HT1080 (cell line): ENCODE measurements around the gene TRIM63. TPM values are rescaled to one million over a fixed set of nuclear protein-coding genes. Genes with fewer than 3 reads are reported as not detected.
A peak's percentile ranks its signal among the peaks of the same experiment; 100 is the strongest.

Experiments
- DNase-seq: peaks from one replicate; pipeline ENCODE4 v3.0.0-alpha.2; 2015; ENCODE audit warnings: low read depth
- total RNA-seq: library from RNA; depleted of rRNA; stranded (reverse); fragments of >200 nt; shearing (Covaris generic); gene quantifications from 2 replicates; pipeline ENCODE4 v1.2.3, GENCODE V29; 2014

The TRIM63 gene
- total RNA-seq, 1 experiment from 2014 or later = not detected

DNA sequence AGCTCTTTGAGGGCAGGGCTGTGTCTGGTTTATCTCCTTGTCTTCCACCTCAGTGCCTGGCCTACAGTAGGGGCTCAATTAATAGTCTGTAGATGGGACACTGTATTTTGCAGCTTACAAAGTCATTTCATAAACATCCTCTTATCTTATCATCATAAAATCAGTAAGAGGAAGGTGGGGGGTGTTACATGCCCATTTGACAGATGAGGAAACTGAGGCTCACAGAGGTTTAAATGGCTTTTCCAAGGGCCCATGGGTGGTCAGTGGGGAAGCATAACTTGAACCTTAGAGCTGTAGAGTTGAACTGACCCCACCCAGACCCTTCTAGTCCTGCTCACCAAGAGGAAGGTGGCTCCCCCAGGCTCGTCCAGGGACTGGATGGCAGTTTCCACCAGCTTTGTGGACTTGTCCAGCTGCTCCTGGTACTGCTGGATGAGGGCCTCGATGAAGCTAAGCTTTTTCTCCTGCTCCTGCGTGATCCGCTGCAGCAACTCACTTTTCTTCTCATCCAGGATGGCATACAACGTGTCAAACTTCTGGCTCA, 9.3 kb downstream of the TRIM63 start:
- no peak for DNase-seq

DNA sequence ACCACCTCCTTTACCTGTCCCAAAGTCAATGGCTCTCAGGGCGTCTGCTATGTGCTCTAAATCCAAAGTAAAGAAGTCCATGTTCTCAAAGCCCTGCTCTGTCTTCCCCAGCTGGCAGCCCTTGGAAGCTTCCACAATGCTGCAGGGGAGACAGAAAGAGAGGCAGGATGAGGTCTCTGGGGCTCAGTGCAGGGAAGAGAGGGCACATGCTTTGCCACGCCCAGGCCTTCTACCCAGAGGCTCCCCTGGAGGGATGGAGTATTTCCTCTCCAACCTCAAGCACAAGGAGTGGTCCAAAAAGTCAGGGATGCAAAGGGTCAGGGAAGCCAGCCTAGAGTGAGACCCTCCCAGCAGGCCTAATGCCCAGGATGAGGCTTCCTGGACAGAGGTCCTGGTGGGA, 10.2 kb downstream of the TRIM63 start:
- no peak for DNase-seq

DNA sequence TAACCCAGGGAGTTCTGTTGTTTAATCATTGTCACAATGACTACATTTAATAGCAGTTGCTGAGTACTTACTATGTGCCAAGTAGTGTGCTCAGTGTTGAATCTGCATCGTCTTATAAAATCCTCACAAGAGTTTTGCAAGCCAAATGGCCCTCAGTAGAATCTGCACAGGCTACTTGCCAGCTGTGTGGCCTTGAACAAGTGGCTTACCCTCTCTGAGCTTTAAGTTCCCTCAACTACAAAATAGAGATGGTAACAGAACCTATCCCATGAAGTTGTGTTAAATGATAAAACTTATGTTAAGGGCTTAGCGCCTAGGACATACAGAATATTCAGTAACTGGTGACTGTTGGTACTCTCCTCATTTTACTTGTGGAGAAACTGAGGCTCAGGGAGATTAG, 12.4 kb downstream of the TRIM63 start:
- DNase-seq = no peak

DNA sequence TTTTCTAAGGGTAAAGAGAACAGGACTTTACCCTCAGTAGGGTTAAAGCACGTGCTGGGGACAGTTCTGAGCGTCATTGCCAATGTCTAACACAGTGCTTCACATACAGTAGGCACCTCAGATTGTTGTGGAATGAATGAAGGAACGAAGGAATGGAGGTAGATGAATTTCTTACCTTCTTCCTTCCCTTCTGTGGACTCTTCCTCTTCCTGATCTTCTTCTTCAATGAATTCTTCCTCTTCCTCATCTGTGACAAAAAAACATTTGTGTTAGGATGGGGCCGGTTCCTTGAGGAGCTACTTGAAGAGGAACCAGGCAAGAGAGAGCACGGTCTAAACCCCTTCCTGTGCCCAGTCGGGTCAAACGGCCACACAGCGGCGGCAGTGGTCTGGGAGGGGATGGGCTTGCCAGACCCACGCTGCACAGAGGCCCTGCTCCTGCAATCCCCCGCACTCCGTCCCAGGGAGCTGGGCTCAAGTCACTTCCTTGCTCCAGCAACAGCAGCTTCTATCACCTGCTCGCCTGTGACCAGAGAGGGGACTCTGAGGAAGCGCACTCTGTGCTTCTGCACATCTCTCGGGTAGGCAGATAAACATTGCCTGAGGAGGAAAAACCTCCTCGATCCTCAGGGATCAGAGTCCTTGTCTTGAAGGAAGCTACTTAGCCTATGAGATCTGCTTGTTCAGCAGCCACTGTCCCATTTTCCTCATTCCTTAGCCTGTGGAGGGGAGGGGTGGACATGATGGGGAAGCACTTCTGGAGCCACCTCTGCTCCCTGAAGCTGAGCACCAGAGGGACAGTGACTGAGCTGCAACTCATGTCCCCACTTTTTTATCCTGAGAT, 13.5 kb downstream of the TRIM63 start:
- DNase-seq = no peak

DNA sequence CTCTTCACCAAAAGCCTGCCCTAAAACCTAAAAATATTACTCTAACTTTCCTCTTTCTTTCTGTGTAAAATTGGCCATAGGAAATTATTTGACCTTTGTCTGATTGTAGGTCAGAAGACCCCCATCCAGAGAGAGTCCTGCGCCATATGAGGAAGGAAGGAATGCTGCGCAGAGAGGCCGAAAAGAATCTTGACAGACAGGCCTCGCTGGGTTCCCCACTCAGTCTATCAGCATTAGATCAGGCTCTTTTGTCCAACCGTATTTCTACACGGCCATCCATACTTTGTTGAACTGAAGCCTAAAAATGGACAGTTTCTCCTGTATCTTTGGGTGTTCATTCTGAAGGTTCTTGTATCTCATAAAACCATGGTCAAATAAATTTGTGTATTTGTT, 17.2 kb downstream of the TRIM63 start:
- no peak for DNase-seq

DNA sequence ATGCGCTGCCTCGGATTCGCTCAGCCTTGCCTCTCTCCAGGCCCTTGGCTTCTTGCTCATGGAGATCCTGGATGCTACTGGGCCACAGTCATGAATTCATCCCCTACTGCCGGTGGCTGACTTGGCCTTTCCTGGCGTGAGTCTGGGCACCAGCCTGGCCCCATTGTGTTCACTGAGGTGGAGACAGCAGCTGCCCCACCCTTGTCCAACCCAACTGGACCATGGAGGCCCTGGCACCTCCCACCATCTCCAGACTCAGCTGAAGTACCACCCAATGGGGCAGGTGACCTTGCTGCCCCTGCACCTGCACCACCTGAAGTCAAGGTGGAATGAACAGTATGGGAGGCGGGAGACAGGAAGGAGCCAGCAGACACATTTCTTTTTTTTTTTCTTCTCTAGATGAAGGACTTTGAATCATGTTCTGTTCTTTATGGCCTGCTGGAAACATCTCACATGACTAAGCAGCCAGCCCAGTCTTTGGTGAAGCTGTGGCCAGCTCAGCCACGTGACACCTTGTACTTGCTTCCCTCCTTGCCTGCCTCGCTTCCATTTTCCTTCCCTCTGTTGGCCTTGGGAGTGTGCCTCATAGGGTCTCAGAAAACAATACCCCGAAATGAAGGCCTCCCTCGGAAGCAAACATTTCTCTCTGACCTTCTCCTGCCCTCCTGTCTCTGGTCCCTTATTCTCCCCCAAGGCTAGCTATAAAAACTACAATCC, 17.7 kb downstream of the TRIM63 start:
- DNase-seq = peak; percentile 51

DNA sequence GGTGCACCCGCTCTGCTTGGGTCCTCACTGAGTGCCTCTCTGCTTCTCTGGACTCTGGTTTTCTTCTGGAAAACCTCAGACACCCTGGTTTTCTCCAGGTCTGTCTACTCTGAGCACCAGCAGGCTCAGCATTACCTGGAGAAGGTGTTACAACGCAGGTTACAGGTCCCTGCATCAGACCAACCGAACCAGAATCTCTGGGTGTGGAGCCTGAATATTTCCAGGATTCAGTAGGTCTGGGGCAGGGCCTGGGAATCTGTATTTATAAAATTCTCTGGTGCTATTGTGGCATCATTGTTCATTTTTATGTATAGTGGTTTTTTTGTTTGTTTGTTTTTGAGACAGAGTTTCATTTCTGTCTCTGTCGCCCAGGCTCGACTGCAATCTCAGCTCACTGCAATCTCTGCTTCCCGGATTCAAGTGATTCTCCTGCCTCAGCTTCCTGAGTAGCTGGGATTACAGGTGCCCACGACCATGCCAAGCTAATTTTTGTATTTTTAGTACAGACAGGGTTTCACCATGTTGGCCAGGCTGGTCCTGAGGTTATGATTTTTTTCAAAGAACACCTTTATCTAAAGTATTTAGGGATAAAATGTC, 20.1 kb downstream of the TRIM63 start:
- DNase-seq = no peak

DNA sequence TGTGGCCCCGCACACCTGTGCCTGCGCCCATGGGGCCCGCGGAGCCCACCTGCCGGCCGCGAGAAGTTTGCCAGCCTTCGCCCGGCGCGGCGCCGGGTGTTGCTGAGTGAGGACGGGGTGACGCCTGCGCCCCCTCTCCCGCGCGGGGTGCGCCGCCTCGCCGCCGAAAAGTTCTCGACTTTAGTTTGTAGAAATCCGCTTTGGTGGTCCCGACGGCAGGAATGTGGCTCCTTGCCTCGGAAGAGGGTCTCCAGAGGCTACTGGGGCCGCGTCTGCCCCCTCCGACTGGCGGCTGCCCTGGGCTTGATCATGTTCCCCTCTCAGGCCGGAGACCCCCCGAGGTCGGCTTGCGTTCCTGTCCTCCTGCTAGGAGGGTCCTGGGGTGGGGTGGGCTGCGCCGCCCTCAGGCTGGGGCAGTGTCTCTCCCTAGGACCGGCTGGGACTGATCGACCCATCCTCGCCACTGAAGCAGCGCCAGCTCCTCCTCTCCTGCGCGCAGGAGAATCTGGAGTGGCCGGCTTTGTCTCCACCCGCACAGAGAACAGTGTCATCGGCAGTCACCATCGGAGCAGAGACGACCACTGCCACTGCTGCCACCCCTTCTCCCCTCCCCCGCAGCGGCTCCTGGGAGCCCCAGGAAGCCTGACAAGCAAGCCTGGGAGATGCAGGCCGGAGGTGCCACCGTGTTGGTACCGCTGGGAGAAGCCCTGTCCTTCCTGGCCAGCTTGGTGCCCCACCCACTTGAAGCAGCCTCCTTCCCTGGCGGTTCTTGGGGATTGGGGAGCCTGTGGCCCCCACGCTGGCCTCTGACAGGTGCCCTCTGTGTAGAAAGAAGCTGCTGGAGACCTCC, 21.0 kb downstream of the TRIM63 start:
- no peak for DNase-seq

DNA sequence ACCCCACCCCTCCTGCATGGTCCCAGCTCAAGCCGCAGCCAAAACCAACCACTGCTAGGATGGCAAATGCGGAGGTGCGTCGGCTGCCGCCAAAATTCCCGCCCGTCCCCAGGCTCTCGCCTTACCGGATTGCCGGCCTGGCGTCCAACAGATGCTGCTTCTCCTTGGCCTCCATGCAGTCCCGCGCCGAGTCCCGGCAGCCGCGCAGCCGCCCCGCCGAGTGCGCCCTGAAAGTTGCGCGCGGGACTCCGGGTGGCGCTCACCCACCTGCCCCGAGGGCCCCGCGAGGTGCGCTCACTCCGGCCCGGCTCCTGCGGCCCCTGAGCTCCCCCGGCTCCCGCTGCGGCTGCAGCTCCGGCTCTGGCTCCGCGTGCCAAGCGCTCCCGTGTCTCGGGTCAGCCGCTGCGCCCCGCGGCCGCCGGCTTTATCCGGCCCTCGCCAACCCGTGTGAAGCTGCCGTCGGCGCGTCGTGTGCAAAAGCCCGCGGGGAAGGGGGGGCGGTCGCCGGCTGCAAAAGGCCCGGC, 21.6 kb downstream of the TRIM63 start, which contains the start of gene SLC30A2:
Gene SLC30A2 (minus strand): TSS at position 397 of the 524 bp plus-strand sequence. CDS start 222 bp downstream, at position 175.
- no peak for DNase-seq

DNA sequence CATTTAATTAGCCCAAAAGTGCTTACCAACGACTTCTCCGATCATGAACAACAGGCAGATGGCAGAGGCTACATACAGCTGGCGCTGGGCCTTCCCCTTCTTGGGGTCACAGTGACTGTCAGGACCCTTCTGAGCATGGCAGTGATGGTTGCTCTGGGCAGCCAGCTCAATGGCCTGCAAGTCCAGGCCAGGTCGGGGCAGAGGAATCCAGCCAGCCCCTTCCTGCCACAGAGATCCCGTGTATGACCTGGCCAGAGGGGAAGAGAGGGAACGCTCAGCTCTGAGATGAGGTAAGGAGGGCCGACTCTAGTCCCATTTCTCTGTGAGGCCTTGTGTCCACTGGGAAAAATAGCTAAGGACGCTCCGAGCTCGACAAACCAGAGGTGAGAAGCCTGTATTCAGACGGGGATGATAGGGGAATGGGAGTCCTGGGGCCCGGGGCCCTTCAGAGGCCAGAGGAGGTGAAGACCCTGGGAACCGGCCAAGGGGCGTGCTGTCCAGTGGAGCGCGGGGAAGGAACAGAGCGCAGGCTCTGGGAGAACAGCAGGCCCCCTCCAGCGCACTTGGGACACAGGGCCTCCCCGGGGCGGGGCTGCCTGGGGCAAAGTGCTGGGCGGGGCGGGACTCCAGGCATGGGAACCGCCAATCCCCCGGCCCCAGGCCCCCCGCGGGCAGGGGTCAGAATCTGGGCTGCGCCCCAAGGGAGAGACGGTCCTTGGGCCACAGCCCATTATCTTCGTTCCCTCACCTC, 22.3 kb downstream of the TRIM63 start:
- DNase-seq = no peak

DNA sequence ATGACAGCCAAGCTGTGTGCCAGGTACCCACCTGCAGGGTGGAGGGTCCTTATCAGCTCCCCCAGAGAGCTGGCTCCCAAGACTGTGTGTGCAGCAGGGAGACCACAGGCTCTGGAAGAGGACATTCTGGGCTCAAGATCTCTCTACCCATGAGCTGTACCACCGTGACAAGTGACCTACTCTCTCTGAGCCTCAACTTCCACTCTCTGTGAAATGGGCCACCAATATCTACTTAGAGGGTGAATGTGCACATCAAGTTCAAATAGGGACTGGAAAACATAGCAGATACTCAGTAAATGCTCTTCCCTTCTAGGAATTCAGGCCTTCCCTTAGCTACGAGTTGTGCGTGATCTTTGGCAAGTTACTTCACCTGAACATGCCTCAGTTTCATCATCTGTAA, 23.0 kb downstream of the TRIM63 start:
- DNase-seq = no peak

DNA sequence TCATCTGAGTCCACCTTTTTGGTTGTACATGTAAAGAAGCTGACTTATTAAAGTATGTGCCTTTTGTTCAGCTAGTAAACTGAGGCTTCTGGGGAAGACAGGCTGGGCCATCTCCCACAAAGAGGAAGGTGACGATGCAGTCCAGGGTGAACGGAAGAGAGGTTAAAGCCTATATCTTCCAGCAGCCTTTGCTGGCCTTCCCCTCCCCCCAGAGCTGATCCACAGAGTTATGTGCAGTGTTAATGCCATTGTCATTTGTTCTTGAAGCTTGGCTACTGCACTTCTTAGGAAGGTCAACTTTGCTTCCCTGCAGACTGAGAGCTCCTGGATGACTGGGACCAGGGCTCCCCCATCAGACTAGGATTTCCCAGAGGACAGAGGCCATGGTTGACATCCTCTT, 23.7 kb downstream of the TRIM63 start:
- no peak for DNase-seq

DNA sequence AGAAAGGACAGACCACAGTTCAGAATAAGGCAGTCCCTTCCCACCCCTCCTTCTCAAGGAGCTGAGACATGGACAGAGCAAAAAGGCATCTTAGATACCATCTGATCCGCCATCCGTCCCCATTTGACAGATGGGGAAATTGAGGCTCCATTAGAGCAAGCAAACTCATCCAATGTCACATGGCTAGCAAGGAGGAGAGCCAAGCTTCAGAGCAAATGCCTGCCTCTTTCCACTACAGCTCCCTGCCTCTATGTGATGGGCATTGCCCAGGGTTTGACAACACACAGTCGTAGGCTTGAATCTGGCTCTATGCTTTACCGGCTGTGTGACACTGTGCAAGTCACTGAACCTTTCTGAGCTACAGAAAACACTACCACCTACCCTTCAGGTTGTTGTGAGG, 25.5 kb downstream of the TRIM63 start:
- DNase-seq = no peak

DNA sequence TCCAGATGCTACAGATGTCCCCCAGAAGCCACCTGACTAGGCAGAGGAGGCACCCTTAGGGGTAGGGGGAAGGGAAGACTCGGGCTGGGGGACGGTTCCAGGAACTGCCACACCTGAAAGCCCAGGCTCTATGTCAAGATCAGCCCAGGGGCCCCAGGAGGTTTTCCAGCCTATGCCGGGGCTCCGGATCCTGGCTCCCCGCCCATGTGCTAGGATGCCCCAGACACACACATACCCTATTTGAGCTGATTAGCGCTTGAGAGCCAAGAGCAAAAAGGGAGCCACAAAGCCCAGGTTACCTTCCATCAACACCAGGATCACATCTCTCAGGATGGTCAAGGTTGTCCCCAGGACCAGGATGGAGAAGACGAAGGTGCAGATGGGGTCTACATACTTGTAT, 26.0 kb downstream of the TRIM63 start:
- no peak for DNase-seq

DNA sequence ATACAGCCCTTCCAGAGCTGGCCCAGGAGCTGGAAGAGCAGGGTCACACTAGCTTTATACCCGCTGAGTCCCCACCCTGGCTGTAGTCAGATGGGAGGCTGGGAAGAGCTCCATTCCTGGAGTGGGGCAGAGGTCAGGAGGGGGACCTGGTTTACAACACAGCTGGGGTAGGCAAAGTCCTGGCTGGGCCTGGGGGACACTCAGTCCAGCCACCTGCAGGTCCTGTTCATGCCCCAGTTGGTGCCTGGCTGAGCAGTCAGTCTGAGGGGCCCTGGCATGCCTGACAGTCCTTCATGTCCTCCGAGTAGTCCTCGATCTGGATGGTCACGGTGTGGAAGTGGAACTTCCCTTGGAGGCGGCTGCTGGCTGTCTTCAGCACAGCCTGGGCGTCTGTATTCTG, 28.5 kb downstream of the TRIM63 start:
- no peak for DNase-seq

DNA sequence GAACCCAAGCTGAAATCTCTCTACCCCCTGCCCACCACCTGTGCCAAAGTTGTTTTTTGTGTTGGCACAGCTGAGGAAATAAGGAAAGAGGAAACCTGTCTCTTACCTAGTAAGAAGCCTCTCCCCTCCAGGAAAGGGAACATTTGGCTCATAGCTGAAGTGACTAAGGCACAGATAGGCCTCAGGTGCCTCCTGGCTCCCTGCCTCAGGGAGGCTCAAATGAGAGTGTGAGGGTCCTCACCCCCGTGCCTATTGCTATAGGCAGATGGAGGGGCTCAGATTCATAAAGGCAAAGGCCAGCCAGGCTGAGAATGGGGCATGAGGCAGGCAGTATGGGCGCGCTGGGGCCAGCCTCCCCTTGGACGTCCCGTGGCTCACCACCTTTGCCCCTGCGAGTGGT, 29.0 kb downstream of the TRIM63 start:
- no peak for DNase-seq

DNA sequence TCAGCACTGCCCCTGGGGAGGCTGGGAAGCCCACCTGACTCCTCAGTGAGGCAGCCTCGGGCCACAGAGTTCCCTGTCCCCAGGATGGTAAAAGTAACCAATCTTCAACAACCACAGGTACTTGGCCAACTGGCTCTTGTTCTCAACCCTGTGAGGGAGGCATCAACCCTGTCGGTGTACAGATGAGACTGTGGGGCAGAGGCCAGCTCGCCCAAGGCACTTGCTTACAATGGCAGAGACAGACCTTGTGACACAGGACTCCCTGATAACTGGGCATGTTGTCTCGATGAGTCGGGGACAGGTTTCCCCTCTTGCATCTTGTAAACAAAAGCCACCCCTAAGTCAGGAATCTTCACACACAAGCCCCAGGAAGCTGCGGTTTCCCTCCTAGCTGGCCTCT, 29.5 kb downstream of the TRIM63 start:
- no peak for DNase-seq

DNA sequence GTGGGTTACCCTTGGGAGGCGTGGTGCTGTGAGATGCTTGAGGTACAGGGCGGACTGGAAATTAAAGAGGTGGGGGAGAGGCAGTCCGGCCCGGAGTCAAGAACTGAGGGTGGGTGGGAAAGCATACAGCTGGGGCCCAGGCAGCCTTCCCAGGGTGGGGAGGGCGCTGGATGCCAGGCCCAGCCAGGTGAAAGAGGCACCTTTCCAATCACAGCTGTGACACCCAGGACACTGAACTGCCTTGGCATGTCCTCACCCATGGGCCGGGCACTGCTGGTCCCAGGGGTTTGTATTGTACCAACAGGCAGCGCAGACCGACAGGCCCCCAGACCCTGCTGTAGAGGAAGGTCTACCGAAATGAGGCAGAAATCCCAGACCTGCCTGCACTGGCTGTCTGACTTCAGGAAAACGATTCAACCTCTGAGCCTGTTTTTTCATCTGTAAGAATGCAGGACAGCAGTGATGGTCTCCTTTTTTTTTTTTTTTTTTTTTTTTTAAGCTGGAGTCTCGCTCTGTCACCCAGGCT, 30.6 kb downstream of the TRIM63 start:
- no peak for DNase-seq

DNA sequence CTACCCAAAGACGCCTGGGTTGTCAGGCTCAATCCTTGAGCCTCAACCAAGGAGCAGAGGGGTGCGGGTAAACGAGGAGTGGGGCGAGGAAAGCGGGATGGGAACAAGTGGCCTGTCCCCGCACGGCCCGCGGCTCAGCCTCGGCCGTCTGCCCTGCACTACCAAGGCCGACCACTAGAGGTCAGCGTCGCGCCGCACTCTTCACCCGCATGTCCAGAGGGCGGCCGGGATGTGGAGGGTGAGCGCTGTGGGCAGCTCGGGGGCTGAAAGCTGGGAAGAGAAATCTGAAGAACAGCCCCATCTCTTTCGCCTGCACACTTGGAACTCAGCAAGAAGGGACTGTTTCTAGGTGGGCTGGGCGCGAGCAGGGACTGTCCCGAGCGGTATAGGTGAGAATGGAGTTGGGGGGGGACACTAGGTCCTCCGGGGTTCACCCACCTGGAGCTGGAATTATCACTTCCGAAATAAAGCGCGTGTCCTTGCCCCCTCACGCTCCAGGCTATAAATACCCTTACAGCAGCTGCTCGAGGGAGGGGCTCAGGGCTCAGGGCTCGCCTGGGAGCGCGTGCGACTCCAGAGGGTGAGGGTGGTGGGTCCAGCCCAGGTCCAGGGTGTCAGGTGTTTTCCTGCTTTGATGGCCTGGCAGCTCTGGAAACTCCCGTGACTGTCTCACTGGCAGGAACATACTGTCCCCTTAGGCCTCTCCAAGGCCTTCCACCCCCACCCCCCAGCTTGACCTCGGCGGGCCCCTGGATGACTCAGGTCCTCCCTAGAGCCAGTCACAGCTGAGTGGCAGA, 31.3 kb downstream of the TRIM63 start:
- DNase-seq = peak; percentile 69
